ENCODE results near the gene GSK3B. TPM values are rescaled to one million over a fixed set of nuclear protein-coding genes. Genes with fewer than 3 reads are reported as not detected.

Gene GSK3B
- total and polyA plus RNA-seq, 2 donors (not counting 1 experiment from before 2014, with no cell fraction given): 37.3 to 44.8 TPM

DNA sequence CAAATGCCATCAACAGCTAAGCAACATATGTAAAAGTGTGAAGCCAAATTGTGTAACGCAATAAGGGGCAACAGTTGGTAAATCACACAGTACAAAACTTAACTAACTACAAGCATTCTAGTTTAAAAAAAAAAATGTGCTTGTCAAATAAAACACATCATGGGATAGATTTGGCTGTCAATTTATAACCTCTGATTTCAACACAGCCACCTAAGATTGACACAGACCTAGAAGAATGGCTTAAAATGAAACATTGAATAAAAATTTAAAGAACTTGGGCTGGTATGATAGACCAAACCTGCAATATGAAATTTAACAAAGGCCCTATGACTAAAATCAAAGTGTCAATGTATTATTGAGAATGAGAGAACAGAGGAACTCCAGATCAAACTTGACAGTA, 164.0 kb downstream of the GSK3B start:
- Histone ChIP-seq H3K27me3 (ENCODE audit: control insufficient read depth, insufficient read depth, low read length) (no peaks in the 10 kb centered on the region), H3K9ac (ENCODE audit: insufficient read depth, low read length) (no peak overlapping the region), H3K9me3 (ENCODE audit: control insufficient read depth, insufficient read depth, low read depth, low read length) (no peaks in the 10 kb centered on the region), H3K79me2 (ENCODE audit: control insufficient read depth, insufficient read depth, low read length) (peaks cover 38% of the 10 kb centered on the region), H3K4me2 (ENCODE audit: extremely low read depth, insufficient read depth, low read length) (no peak overlapping the region), H2AFZ (ENCODE audit: low read length) (no peak overlapping the region), H4K20me1 (ENCODE audit: control insufficient read depth, extremely low read depth, insufficient read depth, low read length) (peaks cover 4% of the 10 kb centered on the region), H3K4me3 (replicated peaks in 1 of 4; ENCODE audit: control extremely low read depth in 1 of 4, insufficient read depth in 1 of 4, low read depth in 3 of 4, low read length in 4 of 4) (no peak overlapping the region), H3K4me1 (ENCODE audit: control insufficient read depth, extremely low read depth, insufficient read depth, low read length) (no peaks in the 10 kb centered on the region), H3K27ac (ENCODE audit: insufficient read depth, low read length) (no peak overlapping the region), H3K36me3 (ENCODE audit: control insufficient read depth, insufficient read depth, low read length) (no peaks in the 10 kb centered on the region)
- TF ChIP-seq, protein P1, sequence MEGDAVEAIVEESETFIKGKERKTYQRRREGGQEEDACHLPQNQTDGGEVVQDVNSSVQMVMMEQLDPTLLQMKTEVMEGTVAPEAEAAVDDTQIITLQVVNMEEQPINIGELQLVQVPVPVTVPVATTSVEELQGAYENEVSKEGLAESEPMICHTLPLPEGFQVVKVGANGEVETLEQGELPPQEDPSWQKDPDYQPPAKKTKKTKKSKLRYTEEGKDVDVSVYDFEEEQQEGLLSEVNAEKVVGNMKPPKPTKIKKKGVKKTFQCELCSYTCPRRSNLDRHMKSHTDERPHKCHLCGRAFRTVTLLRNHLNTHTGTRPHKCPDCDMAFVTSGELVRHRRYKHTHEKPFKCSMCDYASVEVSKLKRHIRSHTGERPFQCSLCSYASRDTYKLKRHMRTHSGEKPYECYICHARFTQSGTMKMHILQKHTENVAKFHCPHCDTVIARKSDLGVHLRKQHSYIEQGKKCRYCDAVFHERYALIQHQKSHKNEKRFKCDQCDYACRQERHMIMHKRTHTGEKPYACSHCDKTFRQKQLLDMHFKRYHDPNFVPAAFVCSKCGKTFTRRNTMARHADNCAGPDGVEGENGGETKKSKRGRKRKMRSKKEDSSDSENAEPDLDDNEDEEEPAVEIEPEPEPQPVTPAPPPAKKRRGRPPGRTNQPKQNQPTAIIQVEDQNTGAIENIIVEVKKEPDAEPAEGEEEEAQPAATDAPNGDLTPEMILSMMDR (conservative IDR thresholded peaks at IDR 0.05 in 1 of 2, IDR thresholded peaks at IDR 0.05 in 1 of 2; ENCODE audit: low read depth in 1 of 2, low read length in 2 of 2): no peak
- no peak for TF ChIP-seq EZH2 (IDR thresholded peaks at IDR 0.05; ENCODE audit: low read length, missing control alignments)
- no peak for DNase-seq (ENCODE audit: low read depth in 2 of 2)

DNA sequence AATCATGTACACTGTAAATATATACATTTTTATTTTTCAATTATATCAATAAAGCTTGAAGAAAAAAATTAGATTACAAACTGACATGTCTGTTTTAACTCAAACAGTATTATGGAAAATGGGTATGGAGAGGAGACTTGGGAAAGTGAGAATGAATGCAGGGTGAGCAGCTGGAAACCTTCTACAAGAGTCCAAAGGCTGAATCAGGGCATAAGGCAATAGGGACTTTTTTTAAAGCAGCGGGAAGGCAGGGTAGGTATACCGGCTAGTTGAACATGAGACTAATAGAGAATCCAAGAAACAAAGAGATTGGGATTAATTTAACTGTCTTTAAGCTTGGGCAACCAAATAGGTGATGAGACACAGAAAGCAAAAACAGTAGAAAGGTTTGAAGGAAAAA, 167.1 kb downstream of the GSK3B start:
- no peaks in the 10 kb centered on the region for H3K4me1 ChIP-seq (ENCODE audit: control insufficient read depth, extremely low read depth, insufficient read depth, low read length)
- H3K4me2 ChIP-seq (ENCODE audit: extremely low read depth, insufficient read depth, low read length): no peak overlapping the region
- no peak overlapping the region for H3K27ac ChIP-seq (ENCODE audit: insufficient read depth, low read length)
- TF ChIP-seq EZH2 (IDR thresholded peaks at IDR 0.05; ENCODE audit: low read length, missing control alignments): no peak
- TF ChIP-seq, protein P1 (conservative IDR thresholded peaks at IDR 0.05 in 1 of 2, IDR thresholded peaks at IDR 0.05 in 1 of 2; ENCODE audit: low read depth in 1 of 2, low read length in 2 of 2): no peak
- H3K9me3 ChIP-seq (ENCODE audit: control insufficient read depth, insufficient read depth, low read depth, low read length): no peaks in the 10 kb centered on the region
- no peak for DNase-seq (ENCODE audit: low read depth in 2 of 2)
- H3K4me3 ChIP-seq (replicated peaks in 1 of 4; ENCODE audit: control extremely low read depth in 1 of 4, insufficient read depth in 1 of 4, low read depth in 3 of 4, low read length in 4 of 4): no peak overlapping the region
- peaks cover 27% of the 10 kb centered on the region for H3K79me2 ChIP-seq (ENCODE audit: control insufficient read depth, insufficient read depth, low read length)
- no peaks in the 10 kb centered on the region for H3K36me3 ChIP-seq (ENCODE audit: control insufficient read depth, insufficient read depth, low read length)
- H3K9ac ChIP-seq (ENCODE audit: insufficient read depth, low read length): no peak overlapping the region
- H4K20me1 ChIP-seq (ENCODE audit: control insufficient read depth, extremely low read depth, insufficient read depth, low read length): peaks cover 4% of the 10 kb centered on the region
- no peaks in the 10 kb centered on the region for H3K27me3 ChIP-seq (ENCODE audit: control insufficient read depth, insufficient read depth, low read length)
- H2AFZ ChIP-seq (ENCODE audit: low read length): no peak overlapping the region

- Histone ChIP-seq H3K36me3 (ENCODE audit: control insufficient read depth, insufficient read depth, low read length) (no peaks in the 10 kb centered on the region), H3K4me1 (ENCODE audit: control insufficient read depth, extremely low read depth, insufficient read depth, low read length) (no peaks in the 10 kb centered on the region), H3K4me2 (ENCODE audit: extremely low read depth, insufficient read depth, low read length) (no peak overlapping the region), H3K9me3 (ENCODE audit: control insufficient read depth, insufficient read depth, low read depth, low read length) (no peaks in the 10 kb centered on the region), H3K4me3 (replicated peaks in 1 of 4; ENCODE audit: control extremely low read depth in 1 of 4, insufficient read depth in 1 of 4, low read depth in 3 of 4, low read length in 4 of 4) (no peak overlapping the region), H3K79me2 (ENCODE audit: control insufficient read depth, insufficient read depth, low read length) (peaks cover 20% of the 10 kb centered on the region), H2AFZ (ENCODE audit: low read length) (no peak overlapping the region), H4K20me1 (ENCODE audit: control insufficient read depth, extremely low read depth, insufficient read depth, low read length) (no peaks in the 10 kb centered on the region), H3K27me3 (ENCODE audit: control insufficient read depth, insufficient read depth, low read length) (no peaks in the 10 kb centered on the region), H3K27ac (ENCODE audit: insufficient read depth, low read length) (no peak overlapping the region), H3K9ac (ENCODE audit: insufficient read depth, low read length) (no peak overlapping the region)
- DNase-seq (ENCODE audit: low read depth in 2 of 2): no peak
- TF ChIP-seq EZH2 (IDR thresholded peaks at IDR 0.05; ENCODE audit: low read length, missing control alignments): no peak
- TF ChIP-seq, protein P1 (conservative IDR thresholded peaks at IDR 0.05 in 1 of 2, IDR thresholded peaks at IDR 0.05 in 1 of 2; ENCODE audit: low read depth in 1 of 2, low read length in 2 of 2): no peak
Measured at GRCh38 chr3:119924111-119925094, 169.8 kb downstream of the GSK3B start.

All from fibroblast of lung (primary cell).